H1 (cell line): ENCODE measurements around the gene PRXL2A. TPM values are rescaled to one million over a fixed set of nuclear protein-coding genes. Genes with fewer than 3 reads are reported as not detected.

Experiments used
- CREB1 ChIP-seq: IDR thresholded peaks from 2 replicates; pipeline ENCODE4 v1.6.1; 2012; ENCODE audit warnings: inconsistent platforms
- GTF2F1 ChIP-seq: IDR thresholded peaks from 2 replicates; pipeline ENCODE4 v1.6.1; 2012; ENCODE audit warnings: low read depth, low read length, improper control_type of control experiment, borderline replicate concordance
- polyA plus RNA-seq, 7 experiments: library from polyadenylated mRNA; depleted of rRNA in 3 of 7; stranded (reverse) in 5 of 7; unstranded in 2 of 7; fragments of >200 nt in 5 of 7; fragments of 200-250 nt in 2 of 7; gene quantifications; 1 replicate in 5 of 7; 2 replicates in 1 of 7; 4 replicates in 1 of 7; pipeline versions ENCODE4 v1.2.1 to v1.2.3, GENCODE V29; 2011 to 2013; ENCODE audit warnings: missing spikeins in 2 of 7, mixed read lengths in 2 of 7
- total RNA-seq: library from RNA; stranded (reverse); fragmentation: NEBNext Ultra II Directional; extraction: Animal tissue kit (Norgen Biotek cat#: 25700); gene quantifications from 2 replicates; pipeline ENCODE4 v1.2.1, GENCODE V29; 2021

Gene PRXL2A
- total and polyA plus RNA-seq, 2 of the 8 experiments (the other 6 are each of a cell fraction or from before 2014, with no cell fraction given) = 13.4 to 58.3 TPM

- TF ChIP-seq GTF2F1 (no peak), CREB1 (no peak)
Measured at GRCh38 chr10:80468806-80469421, 60.6 kb downstream of the PRXL2A start (continued).
